ENCODE data around the gene ABCC3. TPM values are rescaled to one million over a fixed set of nuclear protein-coding genes. Genes with fewer than 3 reads are reported as not detected.

ABCC3 gene
- total RNA-seq, 4 donors from 2014 or later = 1.5 to 19.2 (median 7.3) TPM

DNA sequence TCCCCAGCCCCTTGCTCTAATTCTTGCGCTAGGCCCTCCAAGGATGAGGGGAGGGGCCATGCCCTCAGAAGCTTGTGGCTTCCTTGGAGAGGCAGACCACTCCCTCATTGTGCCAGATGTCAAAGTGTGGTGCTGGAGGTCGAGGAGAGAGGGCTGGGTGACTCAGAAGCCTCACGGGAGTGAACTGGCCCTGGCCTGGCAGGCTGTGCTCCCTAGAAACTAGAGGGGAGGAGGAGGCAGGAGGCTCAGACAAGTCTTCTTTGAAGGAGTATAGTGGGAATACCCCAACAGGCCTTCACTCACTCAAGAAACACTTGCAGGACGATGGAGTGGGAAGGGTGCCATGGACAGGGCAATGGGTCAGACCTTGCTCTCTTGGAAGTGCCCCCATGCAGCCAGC, 54.6 kb downstream of the ABCC3 start:
- H3K4me3 ChIP-seq = no peak overlapping the region
- H3K36me3 ChIP-seq = peaks cover 0 to 23% (median 0%) of the 10 kb centered on the region in 3 donors
- no peak for DNase-seq (ENCODE audit: low spot score in 2 of 2)
- H3K4me1 ChIP-seq = peaks cover 0 to 24% (median 9%) of the 10 kb centered on the region in 4 donors
- TF ChIP-seq POLR2A (IDR thresholded peaks at IDR 0.05) (no peak), EP300 (IDR thresholded peaks at IDR 0.05) (no peak)
- TF ChIP-seq, protein P1, sequence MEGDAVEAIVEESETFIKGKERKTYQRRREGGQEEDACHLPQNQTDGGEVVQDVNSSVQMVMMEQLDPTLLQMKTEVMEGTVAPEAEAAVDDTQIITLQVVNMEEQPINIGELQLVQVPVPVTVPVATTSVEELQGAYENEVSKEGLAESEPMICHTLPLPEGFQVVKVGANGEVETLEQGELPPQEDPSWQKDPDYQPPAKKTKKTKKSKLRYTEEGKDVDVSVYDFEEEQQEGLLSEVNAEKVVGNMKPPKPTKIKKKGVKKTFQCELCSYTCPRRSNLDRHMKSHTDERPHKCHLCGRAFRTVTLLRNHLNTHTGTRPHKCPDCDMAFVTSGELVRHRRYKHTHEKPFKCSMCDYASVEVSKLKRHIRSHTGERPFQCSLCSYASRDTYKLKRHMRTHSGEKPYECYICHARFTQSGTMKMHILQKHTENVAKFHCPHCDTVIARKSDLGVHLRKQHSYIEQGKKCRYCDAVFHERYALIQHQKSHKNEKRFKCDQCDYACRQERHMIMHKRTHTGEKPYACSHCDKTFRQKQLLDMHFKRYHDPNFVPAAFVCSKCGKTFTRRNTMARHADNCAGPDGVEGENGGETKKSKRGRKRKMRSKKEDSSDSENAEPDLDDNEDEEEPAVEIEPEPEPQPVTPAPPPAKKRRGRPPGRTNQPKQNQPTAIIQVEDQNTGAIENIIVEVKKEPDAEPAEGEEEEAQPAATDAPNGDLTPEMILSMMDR (IDR thresholded peaks at IDR 0.05) = no peak
- no peaks in the 10 kb centered on the region for H3K9me3 ChIP-seq
- no peak overlapping the region for H3K27ac ChIP-seq
- no peaks in the 10 kb centered on the region for H3K27me3 ChIP-seq
- WGBS, 2 donors = 37 to 41% methylated on average over 4 of the region's 4 CpGs

- Histone ChIP-seq H3K4me3 (no peak overlapping the region), H3K36me3 (peaks cover 0 to 32% (median 0%) of the 10 kb centered on the region in 3 donors), H3K4me1 (peaks cover 0 to 28% (median 9%) of the 10 kb centered on the region in 4 donors), H3K27ac (no peak overlapping the region), H3K27me3 (no peaks in the 10 kb centered on the region), H3K9me3 (no peaks in the 10 kb centered on the region)
- TF ChIP-seq POLR2A (IDR thresholded peaks at IDR 0.05) (no peak), EP300 (IDR thresholded peaks at IDR 0.05) (no peak)
- TF ChIP-seq, protein P1 (IDR thresholded peaks at IDR 0.05) = no peak
- no peak for DNase-seq (ENCODE audit: low spot score in 2 of 2)
- WGBS, 2 donors = 54 to 55% methylated on average over 14 to 18 of the region's 19 CpGs
These were observed 55.5 kb downstream of the ABCC3 start for GRCh38 chr17:50689956-50690886.

DNA sequence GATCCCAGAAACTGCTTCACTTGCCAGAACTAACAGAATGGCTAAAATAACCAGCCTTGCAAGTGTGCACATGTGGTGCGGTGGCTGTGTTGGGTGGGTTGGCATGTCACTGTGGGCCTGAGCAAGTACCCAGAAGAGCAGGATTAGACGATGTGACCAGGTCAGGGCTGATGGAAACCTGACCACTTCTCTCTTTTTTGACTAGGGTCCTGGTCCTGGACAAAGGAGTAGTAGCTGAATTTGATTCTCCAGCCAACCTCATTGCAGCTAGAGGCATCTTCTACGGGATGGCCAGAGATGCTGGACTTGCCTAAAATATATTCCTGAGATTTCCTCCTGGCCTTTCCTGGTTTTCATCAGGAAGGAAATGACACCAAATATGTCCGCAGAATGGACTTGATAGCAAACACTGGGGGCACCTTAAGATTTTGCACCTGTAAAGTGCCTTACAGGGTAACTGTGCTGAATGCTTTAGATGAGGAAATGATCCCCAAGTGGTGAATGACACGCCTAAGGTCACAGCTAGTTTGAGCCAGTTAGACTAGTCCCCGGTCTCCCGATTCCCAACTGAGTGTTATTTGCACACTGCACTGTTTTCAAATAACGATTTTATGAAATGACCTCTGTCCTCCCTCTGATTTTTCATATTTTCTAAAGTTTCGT, 56.3 kb downstream of the ABCC3 start:
- peaks cover 0 to 28% (median 9%) of the 10 kb centered on the region in 4 donors for H3K4me1 ChIP-seq
- no peak overlapping the region for H3K4me3 ChIP-seq
- no peak overlapping the region for H3K27ac ChIP-seq
- no peaks in the 10 kb centered on the region for H3K9me3 ChIP-seq
- H3K27me3 ChIP-seq = no peaks in the 10 kb centered on the region
- H3K36me3 ChIP-seq = peaks cover 0 to 40% (median 0%) of the 10 kb centered on the region in 3 donors
- WGBS, 2 donors = 59 to 60% methylated on average over 9 of the region's 9 CpGs
- DNase-seq (ENCODE audit: low spot score in 2 of 2) = no peak
- TF ChIP-seq, protein P1 (IDR thresholded peaks at IDR 0.05) = no peak
- no peak for TF ChIP-seq EP300 (IDR thresholded peaks at IDR 0.05)
- no peak for TF ChIP-seq POLR2A (IDR thresholded peaks at IDR 0.05)

GRCh38 chr17:50691550-50692447, 57.1 kb downstream of the ABCC3 start:
- TF ChIP-seq EP300 (IDR thresholded peaks at IDR 0.05) (no peak), POLR2A (IDR thresholded peaks at IDR 0.05) (no peak)
- TF ChIP-seq, protein P1 (IDR thresholded peaks at IDR 0.05) = no peak
- DNase-seq (ENCODE audit: low spot score in 2 of 2) = no peak
- no peak overlapping the region for H3K4me3 ChIP-seq
- 62 to 74% methylated on average over 6 of the region's 6 CpGs for WGBS, 2 donors
- peaks cover 0 to 48% (median 0%) of the 10 kb centered on the region in 3 donors for H3K36me3 ChIP-seq
- no peaks in the 10 kb centered on the region for H3K9me3 ChIP-seq
- peaks cover 0 to 28% (median 9%) of the 10 kb centered on the region in 4 donors for H3K4me1 ChIP-seq
- H3K27ac ChIP-seq = no peak overlapping the region
- no peaks in the 10 kb centered on the region for H3K27me3 ChIP-seq
